Psoas muscle (tissue), 8 donors: ENCODE results near the gene SEPTIN14. TPM values are rescaled to one million over a fixed set of nuclear protein-coding genes. Genes with fewer than 3 reads are reported as not detected.
"Not testable (repeated sequence)": the region's sequence is repeated elsewhere in the genome, so short reads cannot be mapped to it uniquely, and the experiment has no call there.

ENCODE experiments used
- ATAC-seq, 4 donors: fragments of 200-7000 bp; cut with Tn5 transposase; one replicate each; pipeline ENCODE4 v1.9.1; 2020; ENCODE audit warnings: moderate library complexity in 3 of 4, mild to moderate bottlenecking in 2 of 4
- DNase-seq, 2 donors: peaks; one replicate each; pipeline ENCODE4 v3.0.0-alpha.2; 2020
- H3K27ac ChIP-seq: fragments of 200-600 bp; one replicate; pipeline ENCODE4 v1.8.0; 2022
- H3K27me3 ChIP-seq, 3 donors: fragments of 200-600 bp in 1 of 3; one replicate each; pipeline versions ENCODE4 v1.6.1 to v1.8.0; 2013 to 2022; ENCODE audit warnings: low read length in 2 of 3, mild to moderate bottlenecking in 2 of 3, moderate library complexity in 1 of 3; ENCODE audit not compliant: insufficient read depth in 3 of 3
- H3K36me3 ChIP-seq, 2 donors: fragments of 200-600 bp in 1 of 2; one replicate each; pipeline versions ENCODE4 v1.6.1 to v1.8.0; 2013 to 2022; ENCODE audit warnings: low read depth in 1 of 2, mild to moderate bottlenecking in 1 of 2, moderate library complexity in 1 of 2; ENCODE audit not compliant: insufficient read depth in 1 of 2
- H3K4me1 ChIP-seq: fragments of 200-600 bp; one replicate; pipeline ENCODE4 v1.8.0; 2022
- H3K4me3 ChIP-seq: fragments of 200-600 bp; one replicate; pipeline ENCODE4 v1.8.0; 2022; ENCODE audit warnings: mild to moderate bottlenecking
- H3K9me3 ChIP-seq: fragments of 200-600 bp; one replicate; pipeline ENCODE4 v1.8.0; 2022
- whole genome bisulfite sequencing, 3 donors: extraction: QIAGEN DNeasy Blood & Tissue Kit; methylation state at CpG; one replicate each; pipeline versions ENCODE4 v1.1.6 to v1.1.7; 2013; 5-methylcytosine and 5-hydroxymethylcytosine counted together
- intact Hi-C, 2 donors: fragments of 100-400 bp; cut with DNase I; formaldehyde crosslinking; loops; one replicate each; pipeline versions ENCODE4 v1.11.0 to v1.14.2; 2022
- polyA plus RNA-seq, 3 donors: library from polyadenylated mRNA; stranded (reverse); fragments of 200-250 nt; gene quantifications; one replicate each; pipeline ENCODE4 v1.2.3, GENCODE V29; 2013
- total RNA-seq, 4 donors: library from RNA; stranded (reverse); fragmentation: NEBNext Ultra II Directional in 2 of 4; extraction: Animal tissue kit (Norgen Biotek cat#: 25700) in 2 of 4; gene quantifications; one replicate each; pipeline versions ENCODE4 v1.2.1 to v1.2.4, GENCODE V29; 2021 to 2023
- TF ChIP-seq, protein P1 (sequence below): fragments of 200-600 bp; IDR thresholded peaks from one replicate; pipeline ENCODE4 v1.8.0; 2022; ENCODE audit warnings: antibody characterized with exemption
- donor health status: healthy with polysubstance abuse.
- donor health status: DM: no; HTN: no; CAD: no; lungs with moderate emphysema.
- donor health status: Bipolar disorder and iron deficiency.
- donor health status: healthy.
- donor health status: DM: yes; HTN: yes; CAD: no.
- donor health status: DM: no; HTN: no; CAD: no.
- donor health status: DM: no; HTN: no; CAD: no.
- donor health status: DM: yes; HTN: yes; CAD: no.

The SEPTIN14 gene
- total and polyA plus RNA-seq, 7 donors = not detected

DNA sequence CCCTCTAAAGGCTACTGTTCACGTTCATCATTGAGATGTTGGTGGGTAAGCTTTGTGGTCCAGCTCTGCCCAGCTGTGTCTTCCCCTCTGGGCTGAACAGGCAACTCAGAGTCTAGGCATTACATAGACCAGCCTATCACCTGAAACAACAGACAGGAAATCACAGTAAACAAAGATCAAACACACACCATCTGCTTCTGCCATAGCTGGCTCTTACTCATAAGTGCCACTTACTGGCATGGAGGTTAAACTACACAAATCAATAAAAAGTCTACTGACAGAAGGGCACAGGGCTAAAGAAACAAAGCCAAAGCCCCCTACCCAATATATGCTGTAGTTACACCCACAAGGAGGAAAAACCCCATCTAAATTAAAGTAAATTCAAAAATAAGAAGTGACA lies 35.0 kb downstream of the SEPTIN14 start:
- intact Hi-C loops = no loop called here
- TF ChIP-seq, protein P1, sequence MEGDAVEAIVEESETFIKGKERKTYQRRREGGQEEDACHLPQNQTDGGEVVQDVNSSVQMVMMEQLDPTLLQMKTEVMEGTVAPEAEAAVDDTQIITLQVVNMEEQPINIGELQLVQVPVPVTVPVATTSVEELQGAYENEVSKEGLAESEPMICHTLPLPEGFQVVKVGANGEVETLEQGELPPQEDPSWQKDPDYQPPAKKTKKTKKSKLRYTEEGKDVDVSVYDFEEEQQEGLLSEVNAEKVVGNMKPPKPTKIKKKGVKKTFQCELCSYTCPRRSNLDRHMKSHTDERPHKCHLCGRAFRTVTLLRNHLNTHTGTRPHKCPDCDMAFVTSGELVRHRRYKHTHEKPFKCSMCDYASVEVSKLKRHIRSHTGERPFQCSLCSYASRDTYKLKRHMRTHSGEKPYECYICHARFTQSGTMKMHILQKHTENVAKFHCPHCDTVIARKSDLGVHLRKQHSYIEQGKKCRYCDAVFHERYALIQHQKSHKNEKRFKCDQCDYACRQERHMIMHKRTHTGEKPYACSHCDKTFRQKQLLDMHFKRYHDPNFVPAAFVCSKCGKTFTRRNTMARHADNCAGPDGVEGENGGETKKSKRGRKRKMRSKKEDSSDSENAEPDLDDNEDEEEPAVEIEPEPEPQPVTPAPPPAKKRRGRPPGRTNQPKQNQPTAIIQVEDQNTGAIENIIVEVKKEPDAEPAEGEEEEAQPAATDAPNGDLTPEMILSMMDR = no peak
- no peaks in the 10 kb centered on the region for H3K27me3 ChIP-seq
- ATAC-seq (no peak), DNase-seq (no peak)
- 50 to 76% (median 60%) methylated on average over 1 of the region's 1 CpG for WGBS, 3 donors
- H3K4me3 ChIP-seq = no peak overlapping the region
- peaks cover 30% of the 10 kb centered on the region for H3K9me3 ChIP-seq
- no peaks in the 10 kb centered on the region for H3K4me1 ChIP-seq
- no peak overlapping the region for H3K27ac ChIP-seq
- no peaks in the 10 kb centered on the region for H3K36me3 ChIP-seq

DNA sequence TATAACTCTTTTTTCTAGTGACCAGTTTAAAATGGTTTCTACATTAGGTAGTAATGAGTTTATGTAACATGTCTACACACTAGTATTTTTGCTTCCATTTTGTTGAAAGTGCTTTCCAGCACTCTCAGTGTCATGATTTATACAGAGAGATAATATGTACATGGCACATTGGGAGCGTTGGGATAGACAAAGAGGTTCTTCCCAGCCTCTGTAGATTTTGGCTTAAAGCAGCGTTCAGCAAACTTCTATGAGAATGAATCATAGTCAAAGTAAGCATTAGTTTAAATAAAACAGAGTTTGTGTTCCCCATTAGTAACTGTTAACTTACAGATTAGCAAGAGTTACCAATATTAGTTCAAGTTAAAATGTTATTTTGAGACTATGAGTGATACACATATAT lies 43.9 kb downstream of the SEPTIN14 start:
- no peak for ATAC-seq
- no peaks in the 10 kb centered on the region for H3K36me3 ChIP-seq
- no peak overlapping the region for H3K4me3 ChIP-seq
- H3K9me3 ChIP-seq = peaks cover 22% of the 10 kb centered on the region
- DNase-seq = no peak
- intact Hi-C loops = no loop called here
- H3K27me3 ChIP-seq = peaks cover 0 to 2% (median 0%) of the 10 kb centered on the region in 3 donors
- 64 to 74% (median 70%) methylated on average over 2 of the region's 2 CpGs for WGBS, 3 donors
- H3K27ac ChIP-seq = no peak overlapping the region
- no peaks in the 10 kb centered on the region for H3K4me1 ChIP-seq
- TF ChIP-seq, protein P1 = no peak

DNA sequence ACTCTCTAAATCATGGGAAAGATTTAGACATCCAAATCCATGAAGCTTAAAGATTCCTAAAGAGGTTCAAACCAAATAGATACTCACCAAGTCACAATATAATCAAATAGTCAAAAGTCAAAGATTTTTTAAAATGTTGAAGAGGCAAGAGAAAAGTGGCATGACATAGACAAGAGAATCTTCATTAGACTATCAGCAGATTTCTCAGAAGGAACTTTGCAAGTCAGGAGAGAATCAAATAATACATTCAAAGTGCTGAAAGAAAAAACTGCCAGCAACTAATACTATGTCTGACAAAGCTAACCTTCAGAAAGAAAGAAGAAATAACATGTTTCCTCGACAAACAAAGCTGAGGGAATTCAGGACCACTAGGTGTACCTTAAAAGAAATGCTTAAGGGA lies 65.3 kb downstream of the SEPTIN14 start:
- ATAC-seq, H3K27ac ChIP-seq, H3K36me3 ChIP-seq, DNase-seq, H3K4me3 ChIP-seq, intact Hi-C loops, H3K27me3 ChIP-seq, H3K4me1 ChIP-seq, H3K9me3 ChIP-seq: not testable (repeated sequence)
- WGBS, 3 donors = 31 to 72% (median 57%) methylated on average over 1 of the region's 1 CpG

DNA sequence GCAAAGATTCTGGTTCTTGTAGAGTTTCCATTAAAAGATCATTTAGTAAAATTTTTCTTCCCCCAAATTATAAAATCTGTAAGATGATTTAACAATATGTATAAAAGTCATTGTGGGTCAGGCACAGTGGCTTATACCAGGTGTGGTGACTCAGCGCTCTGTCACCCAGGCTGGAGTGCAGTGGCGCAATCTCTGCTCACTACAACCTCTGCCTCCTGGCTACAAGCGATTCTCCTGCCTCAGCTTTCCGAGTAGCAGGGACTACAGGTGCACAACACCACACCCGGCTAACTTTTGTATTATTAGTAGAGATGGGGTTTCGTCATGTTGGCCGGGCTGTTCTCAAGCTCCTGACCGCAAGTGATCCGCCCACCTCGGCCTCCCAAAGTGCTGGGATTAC lies 68.0 kb downstream of the SEPTIN14 start:
- Histone ChIP-seq H3K4me1 (no peaks in the 10 kb centered on the region), H3K9me3 (no peaks in the 10 kb centered on the region), H3K27ac (no peak overlapping the region), H3K36me3 (no peaks in the 10 kb centered on the region), H3K4me3 (no peak overlapping the region), H3K27me3 (no peaks in the 10 kb centered on the region)
- intact Hi-C loops = no loop called here
- TF ChIP-seq, protein P1 = no peak
- DNase-seq = no peak
- WGBS, 3 donors = 80 to 89% (median 88%) methylated on average over 10 of the region's 10 CpGs
- no peak for ATAC-seq

DNA sequence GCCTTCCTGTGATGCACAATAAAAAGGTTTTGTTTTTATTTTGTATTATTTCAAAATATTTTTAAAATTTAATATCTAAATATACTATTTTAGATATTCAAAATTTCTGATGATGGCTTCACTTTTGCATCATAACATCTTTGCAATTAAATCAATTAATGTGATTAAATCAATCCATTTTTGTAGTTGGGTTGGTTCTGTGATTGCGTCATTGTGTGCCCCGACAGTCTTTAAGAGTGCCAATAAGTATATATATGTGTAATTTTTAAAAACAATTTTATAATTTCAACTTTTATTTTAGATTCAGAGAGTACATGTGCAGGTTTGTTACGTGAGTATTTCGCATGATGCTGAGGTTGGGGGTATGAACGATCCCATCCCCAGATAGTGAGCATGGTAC lies 70.5 kb downstream of the SEPTIN14 start:
- TF ChIP-seq, protein P1 = no peak

More for the DNA sequence above, 70.5 kb downstream of the SEPTIN14 start:
- intact Hi-C loops = no loop called here
- no peak for ATAC-seq
- WGBS, 3 donors = 90 to 92% (median 92%) methylated on average over 5 of the region's 5 CpGs
- no peak for DNase-seq
- Histone ChIP-seq H3K27me3 (no peaks in the 10 kb centered on the region), H3K4me1 (no peaks in the 10 kb centered on the region), H3K9me3 (no peaks in the 10 kb centered on the region), H3K4me3 (no peak overlapping the region), H3K27ac (no peak overlapping the region), H3K36me3 (no peaks in the 10 kb centered on the region)
